NCI-H524 (cell line): ENCODE results near the gene ADPRM.
A peak's percentile ranks its signal among the peaks of the same experiment; 100 is the strongest.
"Not testable (repeated sequence)": the region's sequence is repeated elsewhere in the genome, so short reads cannot be mapped to it uniquely, and the experiment has no call there.

Experiments
- DNase-seq, 2 experiments: peaks; one replicate each; lab custom pipeline; 2025; lab: John Stamatoyannopoulos, UW

ADPRM gene, protein sequence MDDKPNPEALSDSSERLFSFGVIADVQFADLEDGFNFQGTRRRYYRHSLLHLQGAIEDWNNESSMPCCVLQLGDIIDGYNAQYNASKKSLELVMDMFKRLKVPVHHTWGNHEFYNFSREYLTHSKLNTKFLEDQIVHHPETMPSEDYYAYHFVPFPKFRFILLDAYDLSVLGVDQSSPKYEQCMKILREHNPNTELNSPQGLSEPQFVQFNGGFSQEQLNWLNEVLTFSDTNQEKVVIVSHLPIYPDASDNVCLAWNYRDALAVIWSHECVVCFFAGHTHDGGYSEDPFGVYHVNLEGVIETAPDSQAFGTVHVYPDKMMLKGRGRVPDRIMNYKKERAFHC

GRCh38 chr17:10697092-10698081 is at the start of gene ADPRM, which contains the start of gene SCO1:
ADPRM (plus strand) TSS chr17:10697594; CDS start chr17:10704927, 7,333 bp downstream.
SCO1 (minus strand) TSS chr17:10697533; CDS start chr17:10697507, 26 bp downstream.
- DNase-seq = peak; percentile 78 to 90

- DNase-seq = no peak
Measured at GRCh38 chr17:10648381-10648780, 49.0 kb upstream of the ADPRM start.

GRCh38 chr17:10648956-10649355 is 48.4 kb upstream of the ADPRM start:
- DNase-seq = no peak

DNA sequence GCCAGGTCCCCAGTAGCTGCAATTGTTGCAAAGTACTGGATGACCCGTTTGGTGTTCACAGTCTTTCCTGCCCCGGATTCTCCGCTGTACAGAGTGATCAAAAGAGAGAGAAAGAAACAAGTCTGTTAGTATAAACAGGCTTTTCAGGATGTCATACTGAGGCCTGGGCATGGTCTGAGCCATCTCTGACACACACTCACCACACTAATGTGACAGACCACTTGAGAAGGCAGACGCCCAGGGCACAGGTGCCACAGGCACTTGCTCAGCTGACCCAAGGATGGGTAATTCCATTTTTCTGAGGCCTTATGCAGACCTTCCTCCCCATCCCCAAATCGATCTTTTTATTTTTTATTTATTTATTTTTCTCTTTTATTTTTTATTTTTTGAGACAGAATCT is 47.8 kb upstream of the ADPRM start:
- no peak for DNase-seq

- no peak for DNase-seq
Measured at GRCh38 chr17:10651927-10652326, 45.5 kb upstream of the ADPRM start.

DNA sequence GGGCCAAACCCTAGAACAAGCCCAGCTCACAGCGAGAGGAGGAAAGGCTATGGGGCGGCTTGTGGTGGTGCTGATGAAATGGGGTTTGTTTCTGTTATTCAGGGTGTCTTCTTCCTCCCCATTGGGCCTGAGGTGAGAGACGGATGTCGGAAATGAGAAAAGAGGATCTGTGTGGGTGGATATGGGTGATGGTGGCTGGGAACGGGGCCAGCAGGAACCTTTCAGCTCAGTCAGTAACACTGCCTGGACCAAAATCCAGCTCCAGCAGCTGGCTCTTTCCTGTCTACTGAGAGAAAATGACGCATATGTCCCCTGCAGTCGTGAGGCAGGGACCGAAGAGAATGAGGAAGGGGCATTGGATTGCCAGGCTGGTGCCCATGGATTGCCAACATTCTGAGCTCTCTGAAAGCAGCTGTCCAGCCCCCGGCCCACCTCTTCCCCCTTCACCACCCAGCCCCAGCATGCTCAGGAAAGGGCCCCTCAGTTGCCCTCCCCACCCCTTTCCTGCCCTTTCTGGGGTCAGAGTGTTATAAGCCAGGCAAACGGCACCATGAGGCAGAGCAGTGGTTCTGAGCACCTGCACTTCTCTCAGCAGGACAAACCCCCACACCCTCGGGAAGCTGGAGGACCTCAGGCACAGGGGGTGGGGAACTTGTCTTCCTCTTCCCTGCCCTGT is 44.3 kb upstream of the ADPRM start:
- no peak for DNase-seq

GRCh38 chr17:10653987-10654386 is 43.4 kb upstream of the ADPRM start:
- DNase-seq = no peak

GRCh38 chr17:10657148-10657547 is 40.2 kb upstream of the ADPRM start, which contains the start of gene MYH3:
MYH3 (minus strand) TSS chr17:10657309; CDS start chr17:10655064, 2,245 bp downstream.
- DNase-seq = no peak

DNA sequence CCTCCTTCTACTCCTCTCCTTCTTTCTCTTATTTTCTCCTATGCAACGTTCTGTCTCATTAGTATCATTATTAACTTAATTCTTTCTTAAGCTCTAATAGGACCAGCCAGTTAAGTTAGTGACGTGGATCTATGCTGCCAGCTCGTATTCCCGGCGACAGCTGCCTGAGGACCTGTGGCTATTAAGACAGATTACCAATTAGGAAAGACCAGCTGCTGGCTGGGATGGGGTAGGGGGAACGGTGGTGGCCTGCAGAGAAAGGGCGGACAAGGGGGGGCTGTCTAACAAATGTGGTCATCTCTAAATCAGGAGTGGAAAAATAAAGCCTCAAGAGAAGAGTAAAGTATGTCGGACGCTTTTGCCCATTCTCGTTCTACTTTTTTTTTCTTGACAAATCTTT is 39.5 kb upstream of the ADPRM start:
- DNase-seq = peak; percentile 81 to 91

DNA sequence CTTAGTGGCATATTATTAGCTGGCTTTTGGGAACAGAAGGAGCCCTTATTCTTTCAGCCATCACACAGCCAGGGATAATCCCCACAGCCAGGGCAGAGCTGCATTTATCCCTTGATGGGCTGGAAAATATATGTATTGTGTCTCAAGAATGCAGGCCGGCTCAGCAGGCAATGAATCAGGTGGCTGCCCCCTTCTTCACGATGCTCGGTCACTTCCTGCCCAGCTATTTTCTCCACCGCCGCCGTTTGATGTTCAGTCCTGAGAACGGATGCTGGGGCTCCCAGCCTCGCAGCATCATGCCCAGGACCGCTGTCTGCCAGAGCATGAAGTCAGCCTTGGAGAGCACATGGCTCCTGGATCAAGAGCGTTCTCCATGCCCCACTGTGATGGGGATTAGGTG is 36.0 kb upstream of the ADPRM start:
- peak in 1 of 2 experiments; percentile 24 for DNase-seq

GRCh38 chr17:10663231-10663630 is 34.2 kb upstream of the ADPRM start:
- DNase-seq = no peak

GRCh38 chr17:10664571-10664970 is 32.8 kb upstream of the ADPRM start:
- no peak for DNase-seq

DNA sequence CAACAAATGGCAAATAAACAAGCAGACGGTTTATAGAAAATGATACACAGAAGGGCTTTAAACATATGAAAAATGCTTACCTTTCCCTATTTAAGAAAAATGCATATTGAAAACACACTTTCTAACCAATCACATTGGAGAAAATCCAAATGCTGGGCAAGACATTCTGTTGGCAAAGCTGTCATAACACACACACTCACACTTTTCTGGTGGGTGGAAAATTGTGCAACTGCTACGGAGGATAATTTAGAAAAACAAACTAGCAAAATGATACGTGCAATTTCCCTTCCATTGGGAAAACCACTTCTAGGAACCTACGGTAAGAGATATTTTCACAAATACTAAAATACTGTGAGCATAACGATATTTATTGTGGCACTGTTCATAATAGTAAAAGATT is 30.5 kb upstream of the ADPRM start:
- DNase-seq = no peak

GRCh38 chr17:10668775-10669174 is 28.6 kb upstream of the ADPRM start:
- DNase-seq = no peak

DNA sequence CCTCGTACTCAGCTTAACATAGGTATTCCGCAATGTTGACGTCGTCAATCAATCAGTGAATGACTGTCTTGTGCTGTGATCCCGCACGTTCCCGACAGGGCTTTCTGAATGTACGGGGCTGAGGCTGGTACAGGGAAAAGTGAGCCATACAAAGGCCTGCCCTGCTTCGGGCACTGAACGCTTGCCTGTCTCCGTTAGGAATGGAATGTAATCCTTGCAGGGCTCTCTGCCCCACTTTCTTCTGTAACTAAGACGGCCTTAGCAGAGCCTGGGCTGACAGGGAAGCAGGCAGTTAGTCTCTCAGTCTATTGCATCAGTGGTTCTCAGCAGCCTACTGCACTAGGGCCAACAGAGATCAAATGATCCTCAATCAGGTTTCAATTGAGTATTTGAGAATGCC is 24.1 kb upstream of the ADPRM start:
- DNase-seq = no peak

GRCh38 chr17:10674704-10675103 is 22.7 kb upstream of the ADPRM start:
- DNase-seq = no peak

DNA sequence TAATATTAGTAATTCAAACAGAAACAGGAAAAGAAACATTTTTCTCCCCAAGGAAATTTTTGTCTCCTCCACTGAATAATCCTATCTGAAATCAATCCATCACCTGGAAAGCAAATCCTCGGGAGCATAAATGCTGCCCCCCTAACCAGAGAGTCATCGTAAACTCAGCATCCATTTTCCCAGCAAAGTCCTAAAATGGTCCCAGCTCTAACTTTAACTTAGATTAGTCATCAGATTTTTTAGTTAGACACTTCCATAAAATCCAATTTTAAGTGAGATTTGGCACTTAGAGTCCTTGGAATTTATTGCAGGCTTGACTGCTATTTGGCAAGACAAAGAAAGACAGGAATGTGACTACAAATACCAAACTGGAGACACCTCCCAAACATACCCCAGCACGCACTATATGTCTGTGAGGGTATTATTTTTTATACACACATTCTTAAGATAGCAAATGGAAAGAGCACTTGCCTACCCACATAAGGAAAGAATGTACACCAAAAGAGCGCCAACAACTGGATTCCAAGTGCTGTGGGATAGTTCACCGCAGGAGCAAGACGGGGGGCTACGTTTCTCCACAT is 15.4 kb upstream of the ADPRM start:
- no peak for DNase-seq

DNA sequence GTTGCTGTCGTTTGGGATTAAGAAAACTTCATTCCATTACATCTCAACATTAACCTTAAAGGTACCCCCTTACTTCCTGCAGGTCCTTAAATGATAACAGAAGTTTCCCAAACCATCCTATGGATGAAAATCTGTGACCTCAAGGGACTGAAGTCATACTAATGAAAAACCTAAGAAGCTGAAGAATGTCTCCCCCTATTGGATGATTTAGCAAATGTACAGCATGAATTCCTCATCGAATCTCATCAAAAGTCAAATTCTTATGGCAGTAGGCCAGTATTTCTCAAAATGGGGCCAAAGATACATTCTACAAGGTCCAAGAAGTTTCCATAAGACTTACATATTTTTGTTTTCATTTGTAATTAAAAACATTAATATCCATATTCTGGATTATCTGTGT is 13.5 kb upstream of the ADPRM start:
- DNase-seq = peak in 1 of 2 experiments; percentile 45

GRCh38 chr17:10687499-10687898 is 9.9 kb upstream of the ADPRM start:
- DNase-seq = no peak

GRCh38 chr17:10695875-10696407 is 1.5 kb upstream of the ADPRM start:
- DNase-seq = not testable (repeated sequence)

DNA sequence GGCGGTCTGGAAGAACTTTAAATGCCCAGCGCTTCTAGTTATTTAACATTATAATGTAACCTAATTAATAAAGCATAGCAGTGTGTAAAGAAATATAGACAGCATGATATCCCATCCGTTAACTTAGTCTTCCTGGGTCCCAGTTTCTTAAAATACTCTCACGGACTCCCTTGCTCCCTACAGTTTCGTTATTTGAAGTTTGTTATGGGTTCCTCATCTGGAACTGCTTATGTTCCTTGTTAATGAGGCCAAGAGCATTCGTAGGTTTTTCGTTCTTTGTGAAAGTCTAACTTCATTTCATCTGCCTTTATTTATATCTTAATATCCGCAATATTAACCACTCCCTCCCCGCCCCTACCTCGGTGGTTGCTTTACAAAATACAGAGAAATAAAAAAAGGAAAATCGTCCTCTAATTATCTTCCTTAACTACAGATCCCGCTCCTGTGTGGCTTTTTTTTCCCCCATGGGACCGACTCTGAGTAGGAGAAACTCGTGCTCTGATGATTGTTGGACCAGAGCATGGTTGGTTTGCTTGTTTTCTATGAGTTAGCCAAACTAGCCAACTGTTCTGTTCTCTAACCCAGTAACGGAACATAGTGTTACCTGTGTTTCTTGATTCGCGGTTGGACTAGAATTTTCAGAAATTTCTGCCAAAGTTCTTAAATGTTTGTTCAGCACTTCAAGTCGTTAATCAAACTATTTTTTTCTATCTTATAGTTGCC is 863 bp downstream of the ADPRM start:
- DNase-seq = no peak
